ENCODE data around the gene HCK. TPM values are rescaled to one million over a fixed set of nuclear protein-coding genes. Genes with fewer than 3 reads are reported as not detected.

Gene HCK
- total RNA-seq, 2 donors from 2014 or later, result 0.24 to 0.40 TPM

DNA sequence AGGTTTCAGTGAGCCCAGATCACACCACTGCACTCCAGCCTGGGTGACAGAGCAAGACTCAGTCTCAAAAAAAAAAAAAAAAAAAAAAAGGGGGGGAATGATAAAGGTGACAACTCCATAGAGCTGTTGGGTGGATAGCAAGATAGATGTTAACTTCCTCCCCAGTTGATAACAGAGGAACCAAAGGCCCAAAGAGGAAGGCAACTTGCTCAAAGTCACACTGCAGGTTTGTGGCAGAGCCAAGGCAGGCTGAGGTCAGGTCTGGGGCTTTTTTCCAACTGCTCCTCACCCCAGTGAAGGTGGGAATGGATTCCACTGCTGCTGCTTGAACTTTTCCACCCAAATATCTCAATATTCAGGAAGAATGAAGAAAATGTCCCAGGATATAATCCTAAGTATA lies 26.7 kb downstream of the HCK start:
- Mint-ChIP-seq H3K9me3 (no peaks in the 10 kb centered on the region), H3K27me3 (ENCODE audit: insufficient read depth) (peaks cover 14% of the 10 kb centered on the region), H3K4me1 (no peaks in the 10 kb centered on the region), H3K4me3 (no peak overlapping the region), H3K36me3 (ENCODE audit: low read depth) (no peaks in the 10 kb centered on the region), H3K27ac (no peak overlapping the region)
- Histone ChIP-seq H3K27ac (ENCODE audit: low read depth, low read length) (no peak overlapping the region), H3K4me1 (ENCODE audit: control insufficient read depth, insufficient read depth, low read length) (no peaks in the 10 kb centered on the region), H3K4me3 (ENCODE audit: low read length) (no peak overlapping the region), H3K36me3 (ENCODE audit: control insufficient read depth, insufficient read depth, low read length) (no peaks in the 10 kb centered on the region), H3K27me3 (ENCODE audit: control insufficient read depth, insufficient read depth, low read length, poor library complexity, severe bottlenecking) (peaks cover 6% of the 10 kb centered on the region), H3K9me3 (ENCODE audit: control insufficient read depth, low read length) (no peaks in the 10 kb centered on the region), H3K9ac (ENCODE audit: extremely low read depth, low read length, poor library complexity, severe bottlenecking) (no peak overlapping the region)
- no peak for DNase-seq
- TF ChIP-seq, protein P1, sequence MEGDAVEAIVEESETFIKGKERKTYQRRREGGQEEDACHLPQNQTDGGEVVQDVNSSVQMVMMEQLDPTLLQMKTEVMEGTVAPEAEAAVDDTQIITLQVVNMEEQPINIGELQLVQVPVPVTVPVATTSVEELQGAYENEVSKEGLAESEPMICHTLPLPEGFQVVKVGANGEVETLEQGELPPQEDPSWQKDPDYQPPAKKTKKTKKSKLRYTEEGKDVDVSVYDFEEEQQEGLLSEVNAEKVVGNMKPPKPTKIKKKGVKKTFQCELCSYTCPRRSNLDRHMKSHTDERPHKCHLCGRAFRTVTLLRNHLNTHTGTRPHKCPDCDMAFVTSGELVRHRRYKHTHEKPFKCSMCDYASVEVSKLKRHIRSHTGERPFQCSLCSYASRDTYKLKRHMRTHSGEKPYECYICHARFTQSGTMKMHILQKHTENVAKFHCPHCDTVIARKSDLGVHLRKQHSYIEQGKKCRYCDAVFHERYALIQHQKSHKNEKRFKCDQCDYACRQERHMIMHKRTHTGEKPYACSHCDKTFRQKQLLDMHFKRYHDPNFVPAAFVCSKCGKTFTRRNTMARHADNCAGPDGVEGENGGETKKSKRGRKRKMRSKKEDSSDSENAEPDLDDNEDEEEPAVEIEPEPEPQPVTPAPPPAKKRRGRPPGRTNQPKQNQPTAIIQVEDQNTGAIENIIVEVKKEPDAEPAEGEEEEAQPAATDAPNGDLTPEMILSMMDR (conservative IDR thresholded peaks at IDR 0.05), result no peak

DNA sequence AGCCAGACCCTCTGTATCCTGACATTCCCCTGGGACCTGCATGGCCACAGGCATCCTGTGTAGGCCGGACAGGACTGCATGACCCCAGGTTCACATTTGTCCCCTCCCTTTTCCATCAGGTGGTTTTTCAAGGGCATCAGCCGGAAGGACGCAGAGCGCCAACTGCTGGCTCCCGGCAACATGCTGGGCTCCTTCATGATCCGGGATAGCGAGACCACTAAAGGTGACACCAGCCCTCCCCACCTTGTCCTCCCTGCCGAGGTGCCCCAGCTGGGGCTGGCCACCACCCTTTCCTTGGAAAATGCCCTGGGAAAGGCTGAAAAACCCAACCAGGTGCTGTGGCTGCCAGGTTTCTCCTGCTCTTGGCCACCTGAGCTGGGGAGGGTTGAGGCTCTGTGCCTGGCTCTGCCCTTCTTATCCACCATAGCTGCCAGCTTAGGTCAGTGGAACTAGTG lies 27.6 kb downstream of the HCK start:
- no peaks in the 10 kb centered on the region for H3K9me3 Mint-ChIP-seq

DNA sequence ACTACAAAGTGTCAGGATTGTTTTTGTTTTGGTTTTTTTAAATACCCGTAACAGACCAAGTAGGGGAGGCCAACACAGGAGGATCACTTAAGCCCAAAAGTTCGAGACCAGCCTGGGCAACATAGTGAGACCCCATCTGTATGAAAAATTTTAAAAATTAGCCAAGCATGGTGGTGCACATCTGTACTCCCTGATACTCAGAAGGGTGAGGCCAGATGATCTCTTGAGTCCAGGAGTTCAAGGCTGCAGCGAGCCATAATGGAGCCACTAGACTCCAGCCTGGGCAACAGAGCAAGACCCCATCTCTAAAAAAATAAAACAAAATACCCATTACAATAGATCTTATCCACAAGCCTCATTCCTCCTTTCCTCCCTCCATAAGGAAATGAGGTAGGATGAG lies 28.7 kb downstream of the HCK start:
- Mint-ChIP-seq H3K4me1 (no peaks in the 10 kb centered on the region), H3K27ac (no peak overlapping the region), H3K9me3 (no peaks in the 10 kb centered on the region), H3K4me3 (no peak overlapping the region), H3K27me3 (ENCODE audit: insufficient read depth) (peaks cover 6% of the 10 kb centered on the region), H3K36me3 (ENCODE audit: low read depth) (no peaks in the 10 kb centered on the region)
- TF ChIP-seq, protein P1 (conservative IDR thresholded peaks at IDR 0.05), result no peak
- H3K27me3 ChIP-seq (ENCODE audit: control insufficient read depth, insufficient read depth, low read length, poor library complexity, severe bottlenecking), result peaks cover 6% of the 10 kb centered on the region
- no peak for DNase-seq
- no peaks in the 10 kb centered on the region for H3K9me3 ChIP-seq (ENCODE audit: control insufficient read depth, low read length)
- no peak overlapping the region for H3K4me3 ChIP-seq (ENCODE audit: low read length)
- H3K4me1 ChIP-seq (ENCODE audit: control insufficient read depth, insufficient read depth, low read length), result no peaks in the 10 kb centered on the region
- no peaks in the 10 kb centered on the region for H3K36me3 ChIP-seq (ENCODE audit: control insufficient read depth, insufficient read depth, low read length)
- H3K27ac ChIP-seq (ENCODE audit: low read depth, low read length), result no peak overlapping the region
- WGBS, 2 experiments (ENCODE audit: insufficient coverage in 1 of 2, insufficient read length in 1 of 2), result 50 to 55% methylated on average over 2 to 3 of the region's 3 CpGs
- no peak overlapping the region for H3K9ac ChIP-seq (ENCODE audit: extremely low read depth, low read length, poor library complexity, severe bottlenecking)

More for the DNA sequence above, 27.6 kb downstream of the HCK start:
- Histone ChIP-seq H3K27me3 (ENCODE audit: control insufficient read depth, insufficient read depth, low read length, poor library complexity, severe bottlenecking) (peaks cover 6% of the 10 kb centered on the region), H3K36me3 (ENCODE audit: control insufficient read depth, insufficient read depth, low read length) (no peaks in the 10 kb centered on the region), H3K4me1 (ENCODE audit: control insufficient read depth, insufficient read depth, low read length) (no peaks in the 10 kb centered on the region), H3K9me3 (ENCODE audit: control insufficient read depth, low read length) (no peaks in the 10 kb centered on the region), H3K4me3 (ENCODE audit: low read length) (no peak overlapping the region), H3K27ac (ENCODE audit: low read depth, low read length) (no peak overlapping the region), H3K9ac (ENCODE audit: extremely low read depth, low read length, poor library complexity, severe bottlenecking) (no peak overlapping the region)
- no peaks in the 10 kb centered on the region for H3K4me1 Mint-ChIP-seq
- TF ChIP-seq, protein P1 (conservative IDR thresholded peaks at IDR 0.05), result no peak
- no peak overlapping the region for H3K4me3 Mint-ChIP-seq
- no peaks in the 10 kb centered on the region for H3K36me3 Mint-ChIP-seq (ENCODE audit: low read depth)
- DNase-seq, result no peak
- 81 to 89% methylated on average over 5 to 8 of the region's 8 CpGs for whole genome bisulfite sequencing, 2 experiments (ENCODE audit: insufficient coverage in 1 of 2, insufficient read length in 1 of 2)
- H3K27ac Mint-ChIP-seq, result no peak overlapping the region
- H3K27me3 Mint-ChIP-seq (ENCODE audit: insufficient read depth), result peaks cover 14% of the 10 kb centered on the region
